HEK293T (cell line): ENCODE data around the gene PRKCZ.

Source experiments
- ARNT ChIP-seq: fragments of 450-650 bp; IDR thresholded peaks from 2 replicates; pipeline ENCODE4 v1.6.1; 2017; ENCODE audit warnings: mild to moderate bottlenecking
- BHLHE40 ChIP-seq: fragments of 450-650 bp; IDR thresholded peaks from 2 replicates; pipeline ENCODE4 v1.6.1; 2016; ENCODE audit warnings: mild to moderate bottlenecking, moderate library complexity, borderline replicate concordance
- CTBP1 ChIP-seq: fragments of 450-650 bp; IDR thresholded peaks from 2 replicates; pipeline ENCODE4 v1.6.1; 2016; ENCODE audit warnings: borderline replicate concordance
- FOXA1 ChIP-seq: fragments of 450-650 bp; IDR thresholded peaks from 2 replicates; pipeline ENCODE4 v1.6.1; 2016; ENCODE audit warnings: mild to moderate bottlenecking
- FOXK2 ChIP-seq: fragments of 450-650 bp; IDR thresholded peaks from 2 replicates; pipeline ENCODE4 v1.6.1; 2016; ENCODE audit warnings: mild to moderate bottlenecking
- L3MBTL2 ChIP-seq: fragments of 450-650 bp; conservative IDR thresholded peaks from 2 replicates; pipeline ENCODE4 v1.6.1; 2016; ENCODE audit warnings: mild to moderate bottlenecking
- LEF1 ChIP-seq: fragments of 450-650 bp; IDR thresholded peaks from 2 replicates; pipeline ENCODE4 v1.6.1; 2017; ENCODE audit warnings: mild to moderate bottlenecking, borderline replicate concordance
- NFRKB ChIP-seq: fragments of 450-650 bp; IDR thresholded peaks from 2 replicates; pipeline ENCODE4 v1.6.1; 2016; ENCODE audit warnings: mild to moderate bottlenecking, moderate library complexity
- SP1 ChIP-seq: fragments of 450-650 bp; IDR thresholded peaks from 2 replicates; pipeline ENCODE4 v1.6.1; 2017
- SUZ12 ChIP-seq: fragments of 450-650 bp; IDR thresholded peaks from 2 replicates; pipeline ENCODE4 v1.6.1; 2016; ENCODE audit warnings: mild to moderate bottlenecking
- TARDBP ChIP-seq: fragments of 450-650 bp; IDR thresholded peaks from 2 replicates; pipeline ENCODE4 v1.6.1; 2016
- ZNF384 ChIP-seq: fragments of 450-650 bp; IDR thresholded peaks from 2 replicates; pipeline ENCODE4 v1.6.1; 2016
- TF ChIP-seq, protein P1 (sequence below): fragments of 450-650 bp; IDR thresholded peaks from 2 replicates; pipeline ENCODE4 v1.6.1; 2016

GRCh38 chr1:2141025-2141424 lies 90.8 kb downstream of the PRKCZ start:
- TF ChIP-seq BHLHE40 (no peak), TARDBP (no peak), SP1 (no peak), FOXK2 (no peak), L3MBTL2 (no peak), NFRKB (no peak), CTBP1 (no peak), LEF1 (no peak), FOXA1 (no peak), ARNT (no peak), ZNF384 (no peak), SUZ12 (no peak)
- TF ChIP-seq, protein P1, sequence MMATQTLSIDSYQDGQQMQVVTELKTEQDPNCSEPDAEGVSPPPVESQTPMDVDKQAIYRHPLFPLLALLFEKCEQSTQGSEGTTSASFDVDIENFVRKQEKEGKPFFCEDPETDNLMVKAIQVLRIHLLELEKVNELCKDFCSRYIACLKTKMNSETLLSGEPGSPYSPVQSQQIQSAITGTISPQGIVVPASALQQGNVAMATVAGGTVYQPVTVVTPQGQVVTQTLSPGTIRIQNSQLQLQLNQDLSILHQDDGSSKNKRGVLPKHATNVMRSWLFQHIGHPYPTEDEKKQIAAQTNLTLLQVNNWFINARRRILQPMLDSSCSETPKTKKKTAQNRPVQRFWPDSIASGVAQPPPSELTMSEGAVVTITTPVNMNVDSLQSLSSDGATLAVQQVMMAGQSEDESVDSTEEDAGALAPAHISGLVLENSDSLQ: no peak
